Kidney (tissue), 14 donors: ENCODE measurements around the gene MLANA. TPM values are rescaled to one million over a fixed set of nuclear protein-coding genes. Genes with fewer than 3 reads are reported as not detected.

Source experiments
- DNase-seq, 5 donors: peaks; one replicate each; pipeline ENCODE4 v3.0.0-alpha.2; 2013 to 2020
- FAIRE-seq: peaks from 2 replicates; lab custom pipeline; 2012; peaks lifted over from hg19 to GRCh38; lab: Jason Lieb, UNC
- H3K27ac ChIP-seq, 2 donors: one replicate each; pipeline ENCODE4 v1.7.0; 2013; ENCODE audit warnings: low read depth in 2 of 2, low read length in 2 of 2, inconsistent platforms in 1 of 2
- H3K27me3 ChIP-seq: one replicate; pipeline ENCODE4 v1.7.1; 2013; ENCODE audit warnings: low read length, inconsistent platforms; ENCODE audit not compliant: control insufficient read depth, insufficient read depth
- H3K36me3 ChIP-seq, 3 donors: one replicate each; pipeline versions ENCODE4 v1.7.0 to v1.7.1; 2013; ENCODE audit warnings: low read length in 3 of 3, control low read depth in 1 of 3, inconsistent platforms in 1 of 3; ENCODE audit not compliant: insufficient read depth in 3 of 3, control insufficient read depth in 2 of 3
- H3K4me1 ChIP-seq, 3 donors: one replicate each; pipeline versions ENCODE4 v1.7.0 to v1.7.1; 2013; ENCODE audit warnings: low read length in 3 of 3, inconsistent platforms in 1 of 3, low read depth in 1 of 3; ENCODE audit not compliant: control insufficient read depth in 2 of 3, insufficient read depth in 2 of 3
- H3K4me3 ChIP-seq, 3 donors: one replicate each; pipeline versions ENCODE4 v1.7.0 to v1.8.1; 2013; ENCODE audit warnings: low read length in 3 of 3, control low read depth in 1 of 3, inconsistent platforms in 1 of 3
- H3K9ac ChIP-seq, 3 donors: one replicate each; pipeline versions ENCODE4 v1.7.0 to v1.7.1; 2013; ENCODE audit warnings: low read length in 3 of 3, control low read depth in 1 of 3, inconsistent platforms in 1 of 3
- H3K9me3 ChIP-seq, 3 donors: one replicate each; pipeline versions ENCODE4 v1.7.0 to v1.7.1; 2013; ENCODE audit warnings: low read length in 3 of 3, control low read depth in 1 of 3, inconsistent platforms in 1 of 3; ENCODE audit not compliant: control insufficient read depth in 2 of 3, insufficient read depth in 1 of 3
- intact Hi-C: fragments of 100-400 bp; cut with DNase I; formaldehyde crosslinking; loops from one replicate; pipeline ENCODE4 v1.11.1; 2022
- polyA plus RNA-seq: library from polyadenylated mRNA; stranded (reverse); fragments of 350-450 nt; fragmentation: Illumina TruSeq; extraction: RNeasy Lipid Tissue Mini Kit (QIAGEN cat#74804); gene quantifications from one replicate; pipeline ENCODE4 v1.2.3, GENCODE V29; 2014; ENCODE audit warnings: low read depth, low replicate concordance; ENCODE audit not compliant: insufficient read depth
- total RNA-seq: library from RNA; stranded (reverse); fragmentation: NEBNext Ultra II Directional; extraction: Animal tissue kit (Norgen Biotek cat#: 25700); gene quantifications from one replicate; pipeline ENCODE4 v1.2.1, GENCODE V29; 2021
- TF ChIP-seq, protein P1 (sequence below): IDR thresholded peaks from 3 replicates; pipeline ENCODE4 v1.5.1; 2012; ENCODE audit warnings: mild to moderate bottlenecking, moderate library complexity, borderline replicate concordance; ENCODE audit not compliant: insufficient read depth; ENCODE audit errors: extremely low read depth
- donor health status: control.
- donor health status: control.
- donor health status: control.
- donor health status: control.
- donor health status: control.
- donor health status: DM: yes; HTN: yes; CAD: no.
- donor health status: Normal renal cell carcinoma (clear cell type).

MLANA gene
- total and polyA plus RNA-seq, 2 donors from 2014 or later, result not detected

DNA sequence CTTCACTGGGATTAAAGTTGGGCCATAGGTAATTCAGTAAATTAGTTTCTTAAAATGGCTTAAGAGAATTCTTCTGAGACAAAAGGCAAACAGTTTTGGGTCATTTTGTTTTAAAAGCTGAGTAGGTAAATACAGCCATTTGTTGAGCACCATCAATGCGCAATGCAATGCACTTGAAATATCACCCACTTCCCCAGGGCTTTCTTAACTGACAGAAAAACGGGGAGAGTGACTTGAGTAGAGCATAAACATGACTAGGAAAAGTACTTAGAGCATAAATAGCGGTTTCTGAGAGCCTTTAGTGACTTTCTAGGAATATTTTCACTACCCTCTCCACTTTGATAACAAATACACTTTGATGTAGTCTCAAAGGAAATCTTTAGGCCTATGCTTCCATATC is 27.2 kb downstream of the MLANA start:
- DNase-seq (no peak), FAIRE-seq (no peak)
- H3K27me3 ChIP-seq, result no peaks in the 10 kb centered on the region
- H3K27ac ChIP-seq, result no peak overlapping the region
- TF ChIP-seq, protein P1, sequence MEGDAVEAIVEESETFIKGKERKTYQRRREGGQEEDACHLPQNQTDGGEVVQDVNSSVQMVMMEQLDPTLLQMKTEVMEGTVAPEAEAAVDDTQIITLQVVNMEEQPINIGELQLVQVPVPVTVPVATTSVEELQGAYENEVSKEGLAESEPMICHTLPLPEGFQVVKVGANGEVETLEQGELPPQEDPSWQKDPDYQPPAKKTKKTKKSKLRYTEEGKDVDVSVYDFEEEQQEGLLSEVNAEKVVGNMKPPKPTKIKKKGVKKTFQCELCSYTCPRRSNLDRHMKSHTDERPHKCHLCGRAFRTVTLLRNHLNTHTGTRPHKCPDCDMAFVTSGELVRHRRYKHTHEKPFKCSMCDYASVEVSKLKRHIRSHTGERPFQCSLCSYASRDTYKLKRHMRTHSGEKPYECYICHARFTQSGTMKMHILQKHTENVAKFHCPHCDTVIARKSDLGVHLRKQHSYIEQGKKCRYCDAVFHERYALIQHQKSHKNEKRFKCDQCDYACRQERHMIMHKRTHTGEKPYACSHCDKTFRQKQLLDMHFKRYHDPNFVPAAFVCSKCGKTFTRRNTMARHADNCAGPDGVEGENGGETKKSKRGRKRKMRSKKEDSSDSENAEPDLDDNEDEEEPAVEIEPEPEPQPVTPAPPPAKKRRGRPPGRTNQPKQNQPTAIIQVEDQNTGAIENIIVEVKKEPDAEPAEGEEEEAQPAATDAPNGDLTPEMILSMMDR, result no peak
- no peak overlapping the region for H3K9ac ChIP-seq
- peaks cover 0 to 13% (median 0%) of the 10 kb centered on the region in 3 donors for H3K4me1 ChIP-seq
- peaks cover 3 to 7% (median 5%) of the 10 kb centered on the region in 3 donors for H3K36me3 ChIP-seq
- intact Hi-C loops, result no loop called here
- H3K9me3 ChIP-seq, result no peaks in the 10 kb centered on the region
- no peak overlapping the region for H3K4me3 ChIP-seq

DNA sequence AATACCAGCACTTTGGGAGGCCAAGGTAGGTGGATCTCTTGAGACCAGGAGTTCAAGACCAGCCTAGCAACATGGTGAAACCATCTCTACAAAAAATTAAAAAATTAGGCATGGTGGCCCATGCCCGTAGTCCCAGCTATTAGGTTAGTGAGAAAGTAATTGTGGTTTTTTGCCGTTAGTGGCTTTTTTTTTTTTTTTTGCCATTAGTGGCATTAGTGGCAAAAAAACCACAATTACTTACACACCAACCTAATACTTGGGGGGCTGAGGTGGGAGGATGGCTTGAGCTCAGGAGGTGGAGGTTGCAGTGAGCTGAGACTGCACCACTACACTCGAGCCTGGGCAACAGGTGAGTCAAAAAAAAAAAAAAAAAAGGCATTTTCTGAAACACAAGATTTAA is 27.8 kb downstream of the MLANA start:
- Histone ChIP-seq H3K4me1 (peaks cover 0 to 14% (median 0%) of the 10 kb centered on the region in 3 donors), H3K4me3 (no peak overlapping the region), H3K27me3 (no peaks in the 10 kb centered on the region), H3K9ac (no peak overlapping the region), H3K36me3 (peaks cover 5 to 9% (median 5%) of the 10 kb centered on the region in 3 donors), H3K27ac (no peak overlapping the region), H3K9me3 (no peaks in the 10 kb centered on the region)
- TF ChIP-seq, protein P1, result no peak
- FAIRE-seq, result no peak
- intact Hi-C loops, result no loop called here
- DNase-seq, result no peak

DNA sequence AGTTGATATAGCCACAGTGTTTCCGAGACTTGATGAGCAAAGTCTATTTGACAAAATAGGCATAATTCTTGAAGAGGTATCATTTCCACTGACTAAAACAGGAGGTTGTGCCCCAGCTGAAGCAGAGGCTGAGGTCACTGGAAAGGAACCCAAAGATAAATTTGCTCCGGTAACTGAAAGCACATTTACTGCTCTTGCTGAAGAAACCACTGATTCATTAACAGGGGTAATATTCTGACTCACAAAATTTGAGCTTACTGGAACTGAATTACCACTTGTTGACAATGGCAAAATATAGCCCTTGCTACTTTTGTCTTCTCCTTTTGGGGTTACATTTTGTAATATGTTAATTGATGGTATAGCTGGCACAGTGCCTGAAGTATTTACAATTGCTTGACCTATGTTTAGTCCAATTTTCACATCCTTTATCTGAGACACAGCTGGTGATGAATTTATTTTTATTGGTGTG is 30.2 kb downstream of the MLANA start:
- Histone ChIP-seq H3K27me3 (no peaks in the 10 kb centered on the region), H3K27ac (no peak overlapping the region), H3K9ac (no peak overlapping the region), H3K4me3 (no peak overlapping the region), H3K4me1 (peaks cover 0 to 14% (median 0%) of the 10 kb centered on the region in 3 donors), H3K9me3 (no peaks in the 10 kb centered on the region), H3K36me3 (peaks cover 5 to 14% (median 12%) of the 10 kb centered on the region in 3 donors)
- intact Hi-C loops, result no loop called here
- TF ChIP-seq, protein P1, result no peak
- DNase-seq (no peak), FAIRE-seq (no peak)

DNA sequence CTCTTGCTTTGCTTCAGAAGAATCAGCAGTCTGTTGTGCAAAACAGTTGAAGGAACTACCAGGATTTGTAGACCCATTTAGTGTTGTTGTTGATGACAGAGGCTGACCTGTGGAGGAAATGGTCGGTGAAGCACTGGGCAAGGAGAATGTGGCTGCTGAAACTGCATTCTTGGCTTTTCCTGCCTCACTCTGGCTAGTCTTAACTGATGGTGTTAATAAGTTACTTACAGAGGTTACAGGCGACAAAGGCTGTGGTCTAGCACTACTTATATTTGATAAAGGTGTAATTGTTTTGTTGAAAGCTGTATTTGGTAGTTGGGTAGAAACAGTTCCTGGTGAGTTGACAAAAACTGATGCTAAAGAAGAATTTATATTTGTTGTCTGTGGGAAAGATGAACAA is 31.5 kb downstream of the MLANA start:
- H3K4me1 ChIP-seq, result peaks cover 0 to 14% (median 0%) of the 10 kb centered on the region in 3 donors
- peak in 1 of 5 donors; percentile 13 for DNase-seq
- peak overlapping the region; percentile 44 to 70 for H3K27ac ChIP-seq
- no peaks in the 10 kb centered on the region for H3K9me3 ChIP-seq
- no peak overlapping the region for H3K9ac ChIP-seq
- FAIRE-seq, result peak; percentile 61
- H3K27me3 ChIP-seq, result no peaks in the 10 kb centered on the region
- intact Hi-C loops, result no loop called here
- H3K36me3 ChIP-seq, result peaks cover 5 to 14% (median 12%) of the 10 kb centered on the region in 3 donors
- H3K4me3 ChIP-seq, result no peak overlapping the region
- TF ChIP-seq, protein P1, result no peak
